Panc1 (cell line): ENCODE measurements around the gene PRKACB. TPM values are rescaled to one million over a fixed set of nuclear protein-coding genes. Genes with fewer than 3 reads are reported as not detected.
"Not testable (repeated sequence)": the region's sequence is repeated elsewhere in the genome, so short reads cannot be mapped to it uniquely, and the experiment has no call there.

Experiments
- ATAC-seq: fragments of 200-7000 bp; cut with Tn5 transposase; 2 replicates; pipeline ENCODE4 v1.9.1; 2020; ENCODE audit warnings: mild to moderate bottlenecking, moderate library complexity
- BruUV-seq: library from RNA; stranded (reverse); fragments of 400-500 nt; replicated peaks from 2 replicates; lab custom pipeline; 2021; lab: Mats Ljungman, UMichigan
- CTCF ChIA-PET: fragments of 300-600 bp; sonication (Branson Sonifier 250); formaldehyde crosslinking; loops from one replicate; lab custom pipeline; 2022; ENCODE audit warnings: antibody characterized with exemption; lab: Charles Lee
- POLR2A ChIA-PET: fragments of 300-600 bp; sonication (Branson Sonifier 250); formaldehyde crosslinking; loops from one replicate; lab custom pipeline; 2022; ENCODE audit warnings: antibody characterized with exemption; lab: Charles Lee
- DNase-seq: peaks from one replicate; pipeline ENCODE4 v3.0.0-alpha.2; 2010; ENCODE audit warnings: low read depth, low spot score
- H3K27ac ChIP-seq: 2 replicates; pipeline ENCODE4 v1.5.1; 2011; ENCODE audit warnings: mild to moderate bottlenecking, low read length, inconsistent platforms
- H3K27me3 ChIP-seq: fragments of 200-500 bp; sonication (Bioruptor generic); 2 replicates; pipeline ENCODE4 v1.6.0; 2014; ENCODE audit warnings: low read length, inconsistent platforms; ENCODE audit not compliant: control insufficient read depth, insufficient read depth
- H3K36me3 ChIP-seq: fragments of 200-500 bp; sonication (Bioruptor generic); 2 replicates; pipeline ENCODE4 v1.5.1; 2014; ENCODE audit warnings: inconsistent platforms, mild to moderate bottlenecking, low read length, moderate library complexity; ENCODE audit not compliant: control insufficient read depth, insufficient read depth
- H3K4me1 ChIP-seq: 2 replicates; pipeline ENCODE4 v1.5.1; 2011; ENCODE audit warnings: inconsistent platforms, mild to moderate bottlenecking, low read length, moderate library complexity; ENCODE audit not compliant: control insufficient read depth, insufficient read depth
- H3K4me3 ChIP-seq, 2 experiments: 2 replicates each; pipeline ENCODE4 v1.5.1; 2011 to 2012; ENCODE audit warnings: low read depth in 2 of 2, low read length in 2 of 2, mild to moderate bottlenecking in 2 of 2, inconsistent platforms in 1 of 2, moderate library complexity in 1 of 2
- H3K9me3 ChIP-seq: fragments of 200-500 bp; sonication (Bioruptor generic); 2 replicates; pipeline ENCODE4 v1.5.1; 2014; ENCODE audit warnings: low read depth, mild to moderate bottlenecking, inconsistent platforms, low read length, moderate library complexity; ENCODE audit not compliant: control insufficient read depth, insufficient read depth
- CTCF ChIP-seq: fragments of 450-650 bp; IDR thresholded peaks from 2 replicates; pipeline ENCODE4 v1.5.1; 2017; ENCODE audit warnings: mild to moderate bottlenecking
- POLR2AphosphoS5 ChIP-seq: IDR thresholded peaks from 2 replicates; pipeline ENCODE4 v1.6.1; 2012; ENCODE audit warnings: mild to moderate bottlenecking, low read depth, low read length, moderate library complexity
- REST ChIP-seq, 2 experiments: IDR thresholded peaks; 2 replicates each; pipeline ENCODE4 v1.6.1; 2011 to 2012; ENCODE audit warnings: low read depth in 2 of 2, control low read depth in 1 of 2, low read length in 1 of 2, mild to moderate bottlenecking in 1 of 2, moderate library complexity in 1 of 2; ENCODE audit not compliant: insufficient read depth in 1 of 2
- SIN3A ChIP-seq: IDR thresholded peaks from 2 replicates; pipeline ENCODE4 v1.6.1; 2012; ENCODE audit warnings: low read depth, mild to moderate bottlenecking, low read length, moderate library complexity, borderline replicate concordance; ENCODE audit not compliant: insufficient read depth
- TCF7L2 ChIP-seq: IDR thresholded peaks from 2 replicates; pipeline ENCODE4 v1.6.1; 2011; ENCODE audit warnings: mild to moderate bottlenecking, low read depth, low read length, inconsistent platforms
- in situ Hi-C: cut with HindIII; loops from 2 replicates; pipeline ENCODE4 v1.10.0; 2016; ENCODE audit warnings: low sequenced_read_pairs, low pct_unique_long_range_greater_than_20kb
- intact Hi-C: fragments of 100-400 bp; cut with micrococcal nuclease; formaldehyde crosslinking; loops from one replicate; pipeline ENCODE4 v1.10.0; 2022; ENCODE audit not compliant: unreplicated experiment
- total RNA-seq: library from RNA; stranded (reverse); gene quantifications from one replicate; pipeline ENCODE4 v1.2.1, GENCODE V29; 2021; ENCODE audit not compliant: unreplicated experiment

Gene PRKACB
- total RNA-seq, 1 experiment from 2014 or later, result 54.9 TPM

GRCh38 chr1:84283381-84283780, 139.3 kb downstream of the PRKACB start:
- Histone ChIP-seq H3K27me3 (no peaks in the 10 kb centered on the region), H3K4me1 (no peaks in the 10 kb centered on the region), H3K36me3 (no peaks in the 10 kb centered on the region), H3K9me3 (peaks cover 27% of the 10 kb centered on the region; the same call in 1 of the 2 replicates), H3K4me3 (no peak overlapping the region), H3K27ac (no peak overlapping the region)
- ChIA-PET POLR2A (no interaction called here), CTCF (no interaction called here)
- no peak for DNase-seq
- BruUV-seq, result no TSS peak
- in situ Hi-C loops, result no loop called here
- TF ChIP-seq SIN3A (no peak), POLR2AphosphoS5 (no peak), REST (IDR thresholded peaks at IDR 0.05; ENCODE audit: insufficient read depth in 1 of 2, low read depth in 2 of 2, low read length in 1 of 2) (no peak), TCF7L2 (no peak), CTCF (no peak)
- no peak for ATAC-seq
- intact Hi-C loops, result no loop called here

- no peak for ATAC-seq
- Histone ChIP-seq H3K36me3 (no peaks in the 10 kb centered on the region), H3K4me3 (no peak overlapping the region), H3K27me3 (no peaks in the 10 kb centered on the region), H3K27ac (no peak overlapping the region), H3K4me1 (no peaks in the 10 kb centered on the region), H3K9me3 (peaks cover 37% of the 10 kb centered on the region; the same call in 1 of the 2 replicates)
- ChIA-PET CTCF (interaction anchor here (0.5 kb wide), 1 partner anchor 149 kb away, joined by 3 read pairs; no protein-coding TSS in a partner anchor), POLR2A (interaction anchor here (0.6 kb wide), 1 partner anchor 20 kb away, joined by 7 read pairs; no protein-coding TSS in a partner anchor)
- no peak for DNase-seq
- no TSS peak for BruUV-seq
- in situ Hi-C loops (no loop called here), intact Hi-C loops (no loop called here)
- TF ChIP-seq CTCF (no peak), REST (IDR thresholded peaks at IDR 0.05; ENCODE audit: insufficient read depth in 1 of 2, low read depth in 2 of 2, low read length in 1 of 2) (no peak), SIN3A (no peak), POLR2AphosphoS5 (no peak), TCF7L2 (no peak)
These were observed 142.0 kb downstream of the PRKACB start for GRCh38 chr1:84286071-84286470.

GRCh38 chr1:84287389-84287788, 143.3 kb downstream of the PRKACB start:
- not testable (repeated sequence) for BruUV-seq

More at GRCh38 chr1:84287389-84287788, 143.3 kb downstream of the PRKACB start:
- H3K4me3 ChIP-seq, H3K36me3 ChIP-seq, CTCF ChIA-PET, in situ Hi-C loops, H3K4me1 ChIP-seq, POLR2A ChIA-PET, ATAC-seq, H3K27ac ChIP-seq, DNase-seq, H3K27me3 ChIP-seq, intact Hi-C loops: not testable (repeated sequence)
- H3K9me3 ChIP-seq, result peaks cover 37% of the 10 kb centered on the region; the same call in 1 of the 2 replicates
